Kidney tubule cell (primary cell): ENCODE measurements around the gene CDH4.

Source experiments
- DNase-seq: peaks from one replicate; pipeline ENCODE4 v3.0.0-alpha.2; 2018; ENCODE audit warnings: low spot score

CDH4 gene

DNA sequence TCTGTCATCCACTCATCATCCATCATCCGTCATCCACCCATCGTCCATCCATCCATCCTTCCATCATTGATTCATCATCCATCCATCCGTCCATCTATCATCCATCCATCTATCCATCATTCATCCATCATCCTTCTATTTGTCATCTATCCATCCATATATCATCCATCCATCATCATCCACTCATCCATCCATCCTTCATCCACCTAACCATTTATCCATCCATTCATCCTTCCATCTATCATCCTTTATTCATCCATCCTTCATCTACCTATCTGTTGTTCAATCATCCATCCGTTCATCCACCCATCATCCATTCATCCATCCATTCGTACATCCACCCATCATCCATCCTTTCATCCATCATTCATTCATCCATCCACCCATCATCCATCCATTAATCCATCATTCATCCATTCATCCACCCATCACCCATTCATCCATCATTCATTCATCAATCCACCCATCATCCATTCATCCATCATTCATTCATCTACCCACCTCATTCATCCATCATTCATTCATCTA lies 266.4 kb downstream of the CDH4 start:
- DNase-seq, result no peak

DNA sequence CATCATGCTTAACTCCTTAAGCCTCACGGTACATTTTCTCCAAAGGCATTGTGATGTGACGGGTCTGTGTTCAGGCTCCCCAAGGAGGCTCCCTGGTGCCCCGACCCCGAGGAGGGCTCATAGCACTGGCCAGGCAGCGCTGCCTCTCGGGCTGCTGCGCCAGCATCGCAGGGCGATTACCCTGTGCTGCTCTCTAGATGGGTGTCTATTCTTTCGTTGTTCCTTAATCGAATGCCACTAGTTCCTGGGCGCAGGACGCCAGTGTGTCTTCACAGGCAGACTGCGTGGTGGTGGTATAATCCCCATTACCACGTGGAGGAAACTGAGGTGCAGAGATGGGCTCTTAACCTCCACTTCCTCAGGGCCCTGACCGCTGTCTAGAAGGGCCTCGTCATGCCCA lies 267.4 kb downstream of the CDH4 start:
- DNase-seq, result no peak

- no peak for DNase-seq
Measured at GRCh38 chr20:61520076-61520892, 268.2 kb downstream of the CDH4 start.

DNA sequence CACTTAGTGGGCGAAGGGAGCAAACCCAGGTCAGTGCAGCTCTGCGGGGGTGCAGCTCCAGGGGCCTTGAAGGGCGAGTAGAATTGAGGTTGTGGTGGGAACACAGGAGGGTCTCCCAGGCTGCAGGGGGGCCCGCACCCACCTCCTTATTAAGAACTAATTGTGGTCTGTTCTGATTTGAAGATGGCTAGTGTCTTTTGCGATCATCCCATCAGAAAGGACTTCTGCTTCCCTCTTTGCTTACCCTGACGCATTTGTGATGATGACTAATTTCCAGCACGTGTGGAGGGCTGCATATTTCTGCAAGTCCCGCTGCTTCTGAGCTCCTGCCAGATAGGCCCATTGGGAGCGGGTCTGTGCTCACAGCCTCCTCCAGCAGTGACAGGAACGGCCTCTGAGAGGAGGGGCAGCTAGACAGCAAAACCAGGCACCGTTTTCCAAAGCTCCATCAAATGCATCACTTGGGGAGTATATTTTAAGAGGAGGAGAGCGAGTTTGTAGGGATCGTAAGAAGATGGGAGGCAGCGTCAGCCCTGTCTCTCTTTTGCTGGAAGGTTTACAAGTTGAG lies 268.9 kb downstream of the CDH4 start:
- peak; percentile 4 for DNase-seq

GRCh38 chr20:61521687-61522420 lies 269.8 kb downstream of the CDH4 start:
- no peak for DNase-seq

GRCh38 chr20:61522498-61523090 lies 270.5 kb downstream of the CDH4 start:
- DNase-seq, result no peak

DNA sequence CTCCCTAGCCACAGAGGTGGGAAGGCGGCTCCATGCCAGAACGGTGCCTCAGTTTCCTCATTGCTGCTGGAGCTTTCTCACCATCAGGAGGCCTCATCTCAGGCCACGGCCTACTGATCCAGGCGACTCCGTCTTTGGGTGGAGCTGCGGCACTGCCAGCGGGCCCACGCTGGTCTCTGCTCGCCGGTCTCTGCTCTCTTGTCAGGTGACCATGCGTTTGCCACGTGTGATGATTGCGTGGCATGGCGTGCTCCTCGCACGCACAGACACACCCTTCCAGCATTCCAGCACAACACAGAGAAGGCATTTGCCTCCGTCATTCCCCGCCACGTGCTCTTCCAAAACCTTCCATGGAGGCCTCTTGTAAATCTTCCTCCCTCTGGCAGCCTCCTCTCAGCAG lies 271.1 kb downstream of the CDH4 start:
- DNase-seq, result no peak

DNA sequence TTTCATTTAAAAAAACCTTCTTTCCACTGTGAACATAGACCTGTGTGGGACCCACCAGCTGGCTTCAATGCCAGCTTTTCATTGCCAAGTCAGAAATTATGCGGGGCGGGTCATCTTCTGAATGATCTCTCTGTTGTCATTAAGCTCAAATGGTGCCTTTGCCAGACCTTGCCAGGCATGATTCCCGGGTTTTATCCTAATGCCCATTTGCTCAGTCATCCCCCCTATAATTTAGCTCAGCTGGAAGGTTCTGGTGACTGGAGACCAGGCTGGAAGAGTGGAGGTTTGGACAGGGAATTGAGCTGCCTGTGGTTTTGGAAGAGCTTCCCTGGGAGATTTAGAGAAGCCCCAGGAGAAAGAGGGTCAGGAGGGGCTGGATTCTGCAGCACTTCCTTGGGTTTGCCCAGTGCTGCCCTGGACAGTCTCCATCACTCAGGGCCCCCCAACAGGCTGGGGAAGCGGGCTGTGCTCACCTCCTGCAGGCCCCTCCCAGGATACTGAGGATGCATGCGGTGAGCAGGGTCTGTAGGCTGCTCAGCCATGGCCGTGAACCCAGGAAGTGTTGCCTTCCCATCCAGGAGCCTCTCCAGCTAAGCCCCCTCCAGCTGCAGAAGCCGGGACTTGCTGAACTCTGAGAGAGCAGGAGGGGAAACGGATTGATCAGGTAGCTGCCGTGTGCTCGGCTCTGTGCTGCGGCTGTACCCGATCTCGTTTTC lies 273.0 kb downstream of the CDH4 start:
- no peak for DNase-seq

GRCh38 chr20:61525781-61526431 lies 273.8 kb downstream of the CDH4 start:
- no peak for DNase-seq

DNA sequence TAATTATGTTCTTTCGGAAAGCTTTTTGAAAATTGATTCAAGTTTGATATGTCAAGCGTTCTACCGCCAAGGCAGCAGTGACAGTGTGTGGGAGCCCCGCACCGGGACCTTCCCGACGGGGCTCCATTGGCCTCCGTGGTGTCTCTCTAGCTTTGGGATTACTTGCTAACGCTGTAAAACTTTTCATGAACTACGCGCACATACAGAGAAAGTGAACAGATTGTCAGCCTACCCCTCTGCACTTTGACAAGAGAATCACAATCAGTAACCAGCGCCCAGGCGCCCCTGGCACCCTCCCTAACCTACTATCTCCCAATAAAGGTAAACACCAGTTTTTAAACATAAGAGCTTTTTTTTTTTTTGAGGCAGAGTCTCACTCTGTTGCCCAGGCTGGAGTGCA lies 274.8 kb downstream of the CDH4 start:
- DNase-seq, result no peak

GRCh38 chr20:61527626-61528025 lies 275.6 kb downstream of the CDH4 start:
- DNase-seq, result no peak

- no peak for DNase-seq
Measured at GRCh38 chr20:61528591-61528990, 276.5 kb downstream of the CDH4 start.

DNA sequence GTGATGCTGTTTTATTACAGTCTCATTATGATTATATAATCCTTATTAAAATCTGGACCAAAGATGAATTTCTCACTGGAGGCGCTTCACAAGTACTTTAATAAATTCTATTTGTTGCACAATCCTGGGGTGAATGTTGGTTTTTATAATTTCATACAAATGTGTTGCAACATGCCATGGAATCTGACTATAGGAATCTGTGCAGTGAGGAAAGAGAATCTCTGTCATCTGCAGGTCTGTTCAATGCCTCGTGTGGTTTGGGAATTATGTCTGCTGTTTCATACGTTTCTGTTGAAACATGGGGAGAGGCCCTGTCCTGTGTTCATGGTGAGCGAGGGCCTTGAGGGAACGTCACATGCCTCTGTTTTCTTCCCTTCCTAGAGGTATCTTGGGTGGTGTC lies 277.3 kb downstream of the CDH4 start:
- DNase-seq, result no peak

GRCh38 chr20:61531553-61532345 lies 279.7 kb downstream of the CDH4 start:
- DNase-seq, result no peak

DNA sequence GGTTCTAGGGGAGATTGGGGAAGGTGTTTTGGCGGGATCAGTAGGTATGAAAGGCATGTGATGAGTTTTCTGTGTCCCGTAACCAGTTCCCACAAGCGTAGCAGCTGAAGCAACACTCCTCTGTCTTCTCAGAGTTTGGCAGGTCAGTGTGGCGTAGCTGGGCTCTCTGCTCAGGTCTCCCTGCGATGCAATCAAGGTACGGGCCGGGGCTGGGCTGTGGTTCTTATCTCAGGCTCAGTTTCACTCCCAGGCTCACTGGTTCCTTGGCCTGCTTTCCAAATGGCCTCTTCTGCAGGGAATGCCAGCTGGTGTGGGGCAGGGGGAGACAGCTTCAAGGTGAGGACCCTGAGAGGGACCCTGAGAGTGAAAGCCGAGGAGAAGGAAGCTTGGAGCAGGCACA lies 280.7 kb downstream of the CDH4 start:
- no peak for DNase-seq

DNA sequence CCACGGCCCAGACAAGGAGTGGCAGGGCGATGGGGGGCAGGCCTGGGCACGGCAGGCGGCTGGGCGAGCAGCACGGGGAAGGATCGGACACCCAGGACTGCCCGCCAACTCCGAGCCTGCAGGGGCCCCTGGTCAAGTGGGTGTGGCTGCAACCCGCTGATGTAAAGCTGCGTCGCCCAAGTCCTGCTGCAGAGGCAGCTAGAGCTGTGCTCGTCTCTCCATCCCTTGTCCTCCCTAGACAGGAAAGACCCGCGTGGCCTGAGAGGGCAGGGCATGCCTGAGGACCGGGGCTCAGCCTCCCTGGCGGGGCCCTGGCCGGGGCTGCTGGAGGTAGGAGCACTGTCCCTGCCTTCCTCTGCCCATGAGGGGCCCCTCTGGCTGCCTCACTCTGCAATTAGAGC lies 281.2 kb downstream of the CDH4 start:
- no peak for DNase-seq

DNA sequence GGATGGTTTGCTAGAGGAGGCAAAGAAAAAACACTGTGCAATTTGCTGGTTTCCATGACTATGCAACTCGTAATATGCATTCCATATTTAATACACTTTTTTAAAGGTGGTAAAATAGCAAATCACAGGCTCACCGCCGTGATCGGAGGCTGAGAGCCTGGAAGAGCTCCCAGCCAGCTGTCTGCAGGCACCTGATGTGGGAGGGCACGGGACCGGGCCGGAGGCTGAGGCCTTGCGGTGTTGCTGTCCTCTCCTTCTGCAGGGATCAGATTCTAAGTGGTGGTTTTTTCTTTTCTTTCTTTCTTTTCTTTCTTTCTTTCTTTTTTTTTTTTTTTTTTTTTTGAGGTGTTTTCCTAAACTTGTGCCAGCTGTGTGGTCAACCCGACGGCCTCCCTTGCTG lies 282.3 kb downstream of the CDH4 start:
- DNase-seq, result no peak

GRCh38 chr20:61535091-61535490 lies 283.0 kb downstream of the CDH4 start:
- no peak for DNase-seq

GRCh38 chr20:61535536-61535935 lies 283.5 kb downstream of the CDH4 start:
- DNase-seq, result no peak

DNA sequence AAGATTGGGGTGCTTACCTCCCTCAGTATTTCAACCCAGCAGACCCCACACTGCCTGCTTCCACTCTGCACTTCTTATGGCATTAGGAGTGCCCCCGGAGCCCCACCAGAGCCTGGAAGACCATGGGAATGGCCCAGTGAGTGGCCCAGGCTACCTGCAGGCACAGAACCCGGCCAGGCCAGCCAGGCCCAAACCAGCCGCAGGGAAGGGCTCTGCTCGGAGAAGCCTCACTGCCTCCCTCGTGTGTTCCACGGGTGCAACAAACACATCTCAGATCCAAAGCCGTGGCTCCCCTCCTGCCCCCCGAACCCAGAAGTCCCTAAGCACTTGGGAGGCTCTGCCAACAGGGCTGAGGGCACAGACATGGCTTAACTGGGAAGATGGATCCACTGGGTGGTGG lies 283.9 kb downstream of the CDH4 start:
- DNase-seq, result no peak

- no peak for DNase-seq
Measured at GRCh38 chr20:61536671-61537070, 284.6 kb downstream of the CDH4 start.
